SKM-1 treated with dmso at 0.1 percent for 144 hours (cell line): ENCODE data around the gene NFYB.
"Not testable (repeated sequence)": the region's sequence is repeated elsewhere in the genome, so short reads cannot be mapped to it uniquely, and the experiment has no call there.

Experiments
- DNase-seq: peaks from one replicate; lab custom pipeline; 2025; ENCODE audit not compliant: unreplicated experiment; lab: John Stamatoyannopoulos, UW

Gene NFYB

GRCh38 chr12:104137902-104138796, at the start of gene NFYB:
NFYB (minus strand) TSS chr12:104138210; CDS start chr12:104135453, 2,757 bp downstream.
- DNase-seq: peak; percentile 83

GRCh38 chr12:104187446-104188155, 49.6 kb upstream of the NFYB start:
- no peak for DNase-seq

GRCh38 chr12:104183443-104183842, 45.4 kb upstream of the NFYB start:
- DNase-seq: no peak

GRCh38 chr12:104182621-104183378, 44.8 kb upstream of the NFYB start:
- no peak for DNase-seq

DNA sequence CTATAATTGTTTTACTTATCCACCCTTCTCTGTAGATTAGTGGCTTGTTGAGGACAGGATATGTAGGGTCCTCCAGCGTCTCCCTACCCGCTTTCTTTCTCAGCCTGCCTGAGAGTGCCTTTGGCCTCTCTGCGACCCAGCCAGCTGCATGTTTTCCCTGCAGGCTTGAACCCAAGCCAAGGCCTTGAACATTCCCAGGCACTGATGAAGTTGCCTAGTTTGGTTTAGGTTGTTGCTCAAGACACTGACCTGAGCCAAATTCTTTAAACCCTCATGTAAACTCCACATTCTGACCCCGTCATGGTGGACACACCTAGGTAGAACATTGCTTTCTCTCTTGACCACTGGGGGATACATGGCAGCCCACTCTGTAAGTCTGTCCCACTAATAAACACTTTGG, 44.1 kb upstream of the NFYB start:
- DNase-seq: no peak

- DNase-seq: no peak
These were observed 43.3 kb upstream of the NFYB start for GRCh38 chr12:104181313-104181712.

DNA sequence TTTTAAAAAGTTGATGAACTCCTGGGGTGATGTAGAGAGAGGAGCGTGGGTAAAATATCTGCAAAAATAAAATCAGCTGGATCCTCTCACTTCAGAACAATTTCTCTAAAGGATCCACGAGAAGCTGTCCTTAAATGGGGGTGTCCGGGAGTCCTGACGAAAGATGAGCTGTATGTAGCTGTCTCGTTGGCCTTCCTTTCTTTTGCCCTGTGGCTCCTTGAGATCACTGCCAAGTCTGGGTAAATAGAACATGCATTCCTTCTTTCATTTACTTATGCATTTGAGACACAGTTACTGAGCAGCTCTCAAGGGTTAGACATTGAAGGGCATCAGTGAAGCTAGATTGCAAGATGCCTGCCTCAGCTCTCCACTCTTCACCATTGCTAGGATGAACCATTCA, 42.4 kb upstream of the NFYB start:
- DNase-seq: no peak

DNA sequence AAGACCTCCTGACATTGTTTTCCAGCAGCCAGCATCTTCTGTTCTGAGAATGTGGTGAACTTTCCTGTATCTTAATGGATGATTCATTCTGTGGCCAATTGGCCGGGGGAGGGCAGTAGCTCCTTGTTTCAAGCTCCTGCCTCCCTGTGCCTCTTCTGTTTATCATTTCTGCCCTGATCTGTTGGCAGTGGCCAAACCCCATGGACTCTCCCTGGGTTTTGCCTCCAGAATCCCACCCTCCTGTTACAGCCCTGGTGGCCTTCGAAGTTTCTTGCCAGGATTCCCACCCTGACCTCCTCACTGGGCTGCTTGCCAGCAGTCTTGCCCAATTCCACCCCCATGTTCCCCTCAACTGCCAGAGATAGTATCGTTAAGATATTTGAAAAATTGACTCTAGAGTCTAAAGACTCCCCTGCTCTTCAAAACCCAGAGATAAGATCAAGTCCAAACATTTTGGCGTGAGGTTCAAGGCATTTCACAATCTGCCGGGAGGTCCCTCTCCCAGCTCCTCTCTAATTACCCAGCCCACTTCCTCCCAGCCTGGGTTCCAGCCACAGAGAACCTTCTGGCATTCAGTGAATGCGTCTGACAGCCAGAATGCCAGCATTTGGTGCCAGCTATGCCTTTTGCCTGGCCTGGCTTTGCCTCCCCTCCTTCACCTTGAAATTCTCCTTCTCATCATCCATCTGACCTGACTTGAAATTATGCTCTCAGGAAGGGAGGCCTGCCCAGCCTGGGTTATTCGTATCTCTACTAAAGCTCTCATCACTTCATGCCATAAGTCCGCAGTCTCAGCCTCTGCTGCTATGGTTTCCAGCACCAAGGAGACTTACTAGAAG, 39.9 kb upstream of the NFYB start:
- peak; percentile 57 for DNase-seq

DNA sequence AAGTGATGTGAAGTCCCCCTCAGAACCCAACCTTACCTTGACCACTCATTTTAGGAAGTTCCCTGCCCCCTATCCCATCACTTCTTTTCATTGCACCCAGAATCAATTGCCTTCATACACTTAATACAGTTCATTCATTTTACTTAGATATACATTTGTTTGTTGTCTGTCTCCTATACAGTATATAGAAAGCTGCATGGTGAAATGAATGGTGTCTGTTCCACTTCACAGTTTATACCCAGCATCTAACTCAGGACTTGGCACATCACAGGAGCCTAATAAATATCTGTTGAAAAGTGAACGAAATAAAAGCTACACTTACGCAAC, 39.3 kb upstream of the NFYB start:
- no peak for DNase-seq

DNA sequence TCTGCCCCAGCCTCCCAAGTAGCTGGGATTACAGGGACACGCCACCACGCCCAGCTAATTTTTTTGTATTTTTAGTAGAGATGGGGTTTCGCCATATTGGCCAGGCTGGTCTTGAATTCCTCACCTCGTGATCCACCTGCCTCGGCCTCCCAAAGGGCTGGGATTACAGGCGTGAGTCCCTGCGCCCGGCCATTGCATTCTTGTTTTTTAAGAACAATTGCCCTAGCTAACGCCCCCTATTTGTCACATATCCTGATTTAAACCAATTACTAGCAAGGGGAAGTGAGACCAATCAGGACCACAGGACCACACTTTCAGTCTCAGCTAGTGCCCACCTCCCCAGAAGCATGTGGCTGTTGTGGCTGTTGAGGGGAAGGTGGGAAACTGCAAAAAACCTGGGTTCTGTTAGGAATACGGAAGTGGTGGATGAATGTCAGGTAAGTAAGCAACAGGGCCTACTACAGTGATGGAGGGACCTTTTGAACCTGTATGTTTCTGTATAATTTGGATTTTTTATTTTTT, 37.8 kb upstream of the NFYB start:
- no peak for DNase-seq

- not testable (repeated sequence) for DNase-seq
These were observed 35.8 kb upstream of the NFYB start for GRCh38 chr12:104173804-104174203.

GRCh38 chr12:104172570-104172947, 34.5 kb upstream of the NFYB start:
- no peak for DNase-seq

DNA sequence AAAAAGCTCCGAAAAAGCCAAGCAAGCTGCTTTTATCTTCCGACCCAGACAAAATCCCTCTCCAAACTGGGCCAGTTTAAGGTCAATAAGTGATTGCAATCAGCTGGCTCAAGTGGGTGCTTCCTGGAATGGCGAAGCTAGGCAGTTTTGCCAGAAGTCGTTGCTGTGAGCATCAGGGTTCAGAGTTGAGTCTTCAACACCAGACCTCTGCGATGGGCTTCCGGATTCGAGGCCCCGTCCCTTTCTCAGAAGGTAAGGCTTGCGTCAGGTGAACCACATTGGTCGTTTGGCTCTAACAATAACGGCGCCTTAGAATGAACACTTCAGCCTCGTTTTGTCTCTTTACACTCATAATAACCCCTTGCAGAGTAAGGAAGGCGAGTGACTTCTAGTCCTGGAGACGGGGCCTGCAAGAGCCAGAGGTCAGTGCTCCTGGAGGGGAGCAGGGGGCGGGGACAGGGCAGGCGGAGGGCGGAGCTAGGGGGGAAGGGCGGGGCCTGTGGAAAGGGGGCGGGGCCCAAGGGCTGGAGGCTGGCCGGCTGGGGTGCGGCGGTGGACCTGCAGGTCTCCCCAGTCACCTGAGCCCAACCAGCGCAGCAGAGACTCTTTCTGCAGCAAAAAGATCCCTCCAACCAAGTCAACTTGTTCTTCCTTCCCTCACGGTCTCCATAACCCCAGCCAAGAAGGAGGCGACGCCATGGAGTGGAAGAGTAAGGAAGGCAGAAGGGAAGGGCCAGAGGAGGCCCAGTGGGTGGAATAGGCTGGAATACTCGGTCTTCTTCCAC, 34.0 kb upstream of the NFYB start:
- DNase-seq: no peak

DNA sequence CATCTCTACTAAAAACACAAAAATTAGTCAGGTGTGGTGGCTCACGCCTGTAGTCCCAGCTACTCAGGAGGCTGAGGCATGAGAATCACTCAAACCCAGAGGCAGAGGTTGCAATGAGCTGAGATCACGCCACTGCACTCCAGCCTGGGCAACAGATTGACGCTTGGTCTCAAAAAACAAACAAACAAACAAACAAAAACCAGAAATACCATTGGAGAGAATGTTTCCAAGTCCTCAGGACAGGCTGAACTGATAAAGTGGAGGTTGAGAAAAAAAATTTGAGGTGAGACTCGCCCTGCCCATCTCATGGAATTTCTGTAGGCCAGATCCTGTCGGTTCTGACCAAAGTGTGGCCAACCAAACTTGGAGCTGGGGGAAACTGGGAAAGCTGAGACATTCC, 30.6 kb upstream of the NFYB start:
- no peak for DNase-seq

DNA sequence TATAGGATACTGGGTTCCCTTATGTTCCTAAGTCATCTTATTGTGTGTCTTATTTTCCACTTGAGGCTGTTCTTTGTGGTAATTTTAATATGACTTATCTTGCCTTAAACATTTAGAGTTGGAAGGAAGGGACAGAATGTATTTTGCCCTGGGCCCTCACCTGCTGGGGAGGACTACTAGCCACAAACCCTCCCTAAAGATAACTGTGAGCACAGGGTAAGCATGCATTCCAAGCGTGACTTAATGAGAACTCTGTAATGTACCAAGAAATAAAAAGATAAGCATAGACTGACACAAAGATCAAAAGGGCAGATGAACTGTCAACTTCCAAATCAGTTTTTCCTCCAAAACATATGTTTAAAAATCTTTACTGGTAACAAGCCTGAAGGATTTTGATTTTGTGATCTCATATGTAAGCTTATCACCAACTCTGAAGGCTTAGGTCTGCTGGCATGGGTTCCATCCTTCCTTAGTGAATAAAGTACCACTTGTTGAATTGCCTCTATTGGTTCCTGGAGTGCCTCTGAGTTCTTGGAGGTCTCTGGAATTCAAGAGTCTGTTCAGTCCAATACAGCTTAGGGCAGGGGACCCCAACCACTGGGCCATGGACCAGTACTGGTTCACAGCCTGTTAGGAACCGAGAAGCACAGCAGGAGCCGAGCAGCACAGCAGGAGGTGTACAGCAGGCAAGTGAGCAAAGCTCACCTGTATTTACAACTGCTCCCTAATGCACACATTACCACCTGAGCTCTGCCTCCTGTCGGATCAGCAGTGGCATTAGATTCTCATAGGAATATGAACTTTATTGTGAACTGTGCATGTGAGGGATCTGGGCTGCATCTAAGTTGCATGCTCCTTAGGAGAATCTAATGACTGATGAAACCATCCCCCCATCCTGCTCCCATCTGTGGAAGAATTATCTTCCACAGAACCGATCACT, 29.8 kb upstream of the NFYB start:
- DNase-seq: no peak

DNA sequence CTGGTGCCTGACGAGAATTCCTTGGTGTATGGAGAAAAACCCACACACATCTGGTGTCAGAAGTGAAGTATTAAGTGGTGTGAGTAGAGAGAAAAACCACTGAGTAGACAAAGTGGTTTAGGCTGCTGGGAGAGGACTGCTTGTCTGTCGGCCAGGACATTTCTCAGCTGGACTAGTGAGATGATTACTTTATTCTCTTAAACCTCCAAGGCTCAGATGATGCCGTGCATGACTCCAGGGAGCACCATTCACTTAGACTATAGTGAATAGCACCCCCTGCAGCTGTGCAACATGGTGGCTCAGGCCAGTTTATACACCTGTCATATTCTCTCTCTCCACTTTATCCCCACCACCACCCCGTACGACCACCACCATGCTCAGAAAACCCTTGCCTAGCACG, 28.5 kb upstream of the NFYB start:
- DNase-seq: no peak

GRCh38 chr12:104165801-104166200, 27.8 kb upstream of the NFYB start:
- DNase-seq: no peak

GRCh38 chr12:104164634-104165033, 26.6 kb upstream of the NFYB start:
- no peak for DNase-seq

DNA sequence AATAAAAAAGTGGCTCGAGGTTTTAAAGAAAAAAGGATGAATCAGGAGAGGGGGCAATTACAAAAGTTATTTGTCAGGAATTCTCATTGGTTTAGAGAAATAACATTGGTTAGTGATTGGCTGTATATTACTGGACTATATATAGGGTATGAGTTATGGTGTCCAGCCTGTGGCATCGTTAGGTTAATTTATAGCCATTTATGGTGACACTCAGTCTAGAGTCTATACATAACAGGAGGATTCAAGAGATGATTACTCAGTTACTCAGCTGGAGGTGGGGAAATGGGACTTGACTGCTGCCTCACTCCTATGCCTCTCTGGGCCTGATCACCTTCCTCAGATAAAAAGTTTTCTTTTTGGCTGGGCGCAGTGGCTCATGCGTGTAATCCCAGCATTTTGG, 25.6 kb upstream of the NFYB start:
- no peak for DNase-seq
